Measurements from ENCODE around the gene ACTC1.

ACTC1 gene

DNA sequence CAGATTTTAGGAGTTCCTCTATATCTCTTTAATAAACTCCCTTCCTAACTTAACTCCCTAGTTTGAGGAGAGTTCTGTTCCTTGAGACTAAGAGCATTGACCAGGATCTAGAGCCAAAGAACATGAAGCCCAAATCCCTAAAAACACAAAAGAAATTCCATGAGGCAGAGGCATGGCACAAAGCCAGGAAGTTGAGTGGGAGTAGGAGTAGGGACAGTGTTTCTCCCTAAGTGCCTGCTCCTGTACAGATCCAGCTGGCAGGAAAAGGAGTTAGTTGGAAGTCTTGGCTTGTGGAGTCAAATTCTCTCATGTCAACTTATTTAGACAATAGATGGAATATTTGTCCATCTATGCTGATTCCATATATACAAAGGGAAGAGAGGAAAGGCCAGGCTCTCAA, 11.4 kb downstream of the ACTC1 start:
- H3K27me3 ChIP-seq (ENCODE audit: control insufficient read depth, insufficient read depth, low read length): no peaks in the 10 kb centered on the region
- H3K4me1 ChIP-seq (ENCODE audit: control insufficient read depth, insufficient read depth, low read length): no peaks in the 10 kb centered on the region
- no peak overlapping the region for H3K4me3 ChIP-seq (ENCODE audit: low read length)
- DNase-seq (ENCODE audit: low read depth, low spot score): no peak
- H3K36me3 ChIP-seq (ENCODE audit: control insufficient read depth, insufficient read depth, low read length): no peaks in the 10 kb centered on the region
- no peaks in the 10 kb centered on the region for H3K9me3 ChIP-seq (ENCODE audit: control insufficient read depth, insufficient read depth, low read length)
- H3K27ac ChIP-seq (ENCODE audit: low read length): no peak overlapping the region

DNA sequence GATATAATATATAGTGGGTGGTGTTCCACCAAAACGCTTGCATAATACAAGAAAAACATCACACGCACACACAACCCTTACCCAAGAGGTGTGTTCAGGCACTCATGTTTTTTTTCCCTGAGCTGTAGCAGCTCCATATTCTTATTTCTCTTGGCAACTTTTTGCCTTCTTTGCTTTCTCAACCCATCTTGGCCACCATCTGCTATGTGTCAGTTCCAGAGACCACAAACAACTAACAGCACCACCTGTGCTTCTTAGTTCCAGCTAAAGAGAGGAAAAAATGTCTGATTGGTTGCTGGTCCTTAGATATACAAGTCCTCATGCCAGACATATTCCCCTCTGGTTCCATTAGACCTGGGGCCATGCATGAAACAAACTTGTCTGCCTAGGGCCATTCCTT, 11.9 kb downstream of the ACTC1 start:
- Histone ChIP-seq H3K4me1 (ENCODE audit: control insufficient read depth, insufficient read depth, low read length) (no peaks in the 10 kb centered on the region), H3K36me3 (ENCODE audit: control insufficient read depth, insufficient read depth, low read length) (no peaks in the 10 kb centered on the region), H3K27ac (ENCODE audit: low read length) (no peak overlapping the region), H3K9me3 (ENCODE audit: control insufficient read depth, insufficient read depth, low read length) (no peaks in the 10 kb centered on the region), H3K27me3 (ENCODE audit: control insufficient read depth, insufficient read depth, low read length) (no peaks in the 10 kb centered on the region), H3K4me3 (ENCODE audit: low read length) (no peak overlapping the region)
- no peak for DNase-seq (ENCODE audit: low read depth, low spot score)
- WGBS (ENCODE audit: insufficient coverage, insufficient read length): no CpG with 5 or more reads among the region's 2 CpGs

DNA sequence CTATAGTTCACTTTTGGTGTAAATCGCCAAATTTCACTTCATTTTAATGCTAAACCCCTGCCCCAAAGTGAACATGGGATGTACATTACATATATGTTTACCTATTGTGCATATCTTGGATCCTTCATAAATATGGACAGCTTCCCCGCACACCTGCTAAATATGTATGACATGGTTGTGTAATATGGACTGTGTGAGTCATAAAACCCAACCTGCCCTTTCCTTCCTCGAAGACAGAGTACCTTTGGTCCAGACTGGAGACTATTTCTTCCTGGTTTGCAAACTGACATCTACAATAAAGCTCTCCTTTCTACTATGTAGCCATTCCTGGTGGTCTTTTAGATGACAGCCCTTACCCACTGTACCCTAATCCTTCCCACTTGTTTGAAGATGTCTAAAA, 12.4 kb downstream of the ACTC1 start:
- DNase-seq (ENCODE audit: low read depth, low spot score): no peak
- H3K36me3 ChIP-seq (ENCODE audit: control insufficient read depth, insufficient read depth, low read length): no peaks in the 10 kb centered on the region
- no CpG with 5 or more reads among the region's 3 CpGs for WGBS (ENCODE audit: insufficient coverage, insufficient read length)
- no peaks in the 10 kb centered on the region for H3K9me3 ChIP-seq (ENCODE audit: control insufficient read depth, insufficient read depth, low read length)
- no peaks in the 10 kb centered on the region for H3K4me1 ChIP-seq (ENCODE audit: control insufficient read depth, insufficient read depth, low read length)
- H3K27me3 ChIP-seq (ENCODE audit: control insufficient read depth, insufficient read depth, low read length): no peaks in the 10 kb centered on the region
- no peak overlapping the region for H3K27ac ChIP-seq (ENCODE audit: low read length)
- no peak overlapping the region for H3K4me3 ChIP-seq (ENCODE audit: low read length)

DNA sequence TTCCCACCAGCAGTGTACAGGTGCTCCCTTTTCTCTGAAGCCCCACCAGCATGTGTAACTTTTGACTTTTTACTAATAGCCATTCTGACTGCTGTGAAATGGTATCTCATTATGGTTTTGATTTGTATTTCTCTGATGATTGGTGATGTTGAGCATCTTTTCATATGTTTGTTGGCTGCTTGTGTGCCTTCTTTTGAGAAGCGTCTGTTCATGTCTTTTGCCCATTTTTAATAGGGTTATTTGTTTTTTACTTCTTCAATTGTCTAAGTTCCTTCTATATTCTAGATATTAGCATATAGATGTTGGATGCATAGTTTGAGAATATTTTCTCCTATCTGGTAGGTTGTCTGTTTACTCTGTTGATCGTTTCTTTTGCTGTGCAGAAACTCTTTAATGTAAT, 14.6 kb downstream of the ACTC1 start:
- no peaks in the 10 kb centered on the region for H3K27me3 ChIP-seq (ENCODE audit: control insufficient read depth, insufficient read depth, low read length)
- no peaks in the 10 kb centered on the region for H3K9me3 ChIP-seq (ENCODE audit: control insufficient read depth, insufficient read depth, low read length)
- no peaks in the 10 kb centered on the region for H3K4me1 ChIP-seq (ENCODE audit: control insufficient read depth, insufficient read depth, low read length)
- WGBS (ENCODE audit: insufficient coverage, insufficient read length): no CpG with 5 or more reads among the region's 2 CpGs
- no peak for DNase-seq (ENCODE audit: low read depth, low spot score)
- no peak overlapping the region for H3K27ac ChIP-seq (ENCODE audit: low read length)
- H3K4me3 ChIP-seq (ENCODE audit: low read length): no peak overlapping the region
- H3K36me3 ChIP-seq (ENCODE audit: control insufficient read depth, insufficient read depth, low read length): no peaks in the 10 kb centered on the region

DNA sequence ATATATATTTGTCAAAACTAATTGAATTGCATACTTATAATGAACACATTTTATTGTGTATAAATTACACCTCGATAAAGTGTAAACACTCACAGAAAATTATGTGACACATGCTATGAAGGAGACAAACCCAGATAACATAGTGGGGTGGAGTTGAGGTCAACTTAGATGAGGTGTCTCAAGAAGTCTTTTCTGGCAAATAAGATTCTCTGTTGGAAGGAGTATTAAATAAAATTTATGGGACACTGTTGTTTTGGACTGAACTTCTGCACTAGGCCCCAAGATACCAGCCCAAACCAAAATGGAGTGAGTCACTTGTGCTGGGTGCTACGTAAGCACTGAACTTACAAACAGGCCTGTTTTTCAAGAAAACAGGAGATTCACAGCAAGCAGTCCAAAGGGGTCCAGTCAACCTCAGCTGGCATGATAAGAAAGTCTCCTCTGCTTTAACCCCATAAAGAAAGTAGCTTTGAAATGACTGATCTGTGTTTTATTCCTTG, 18.7 kb downstream of the ACTC1 start:
- no CpG with 5 or more reads among the region's 2 CpGs for WGBS (ENCODE audit: insufficient coverage, insufficient read length)
- H3K4me3 ChIP-seq (ENCODE audit: low read length): no peak overlapping the region
- H3K27ac ChIP-seq (ENCODE audit: low read length): no peak overlapping the region
- no peaks in the 10 kb centered on the region for H3K9me3 ChIP-seq (ENCODE audit: control insufficient read depth, insufficient read depth, low read length)
- no peaks in the 10 kb centered on the region; the same call in 1 of the 2 replicates for H3K4me1 ChIP-seq (ENCODE audit: control insufficient read depth, insufficient read depth, low read length)
- H3K27me3 ChIP-seq (ENCODE audit: control insufficient read depth, insufficient read depth, low read length): no peaks in the 10 kb centered on the region
- no peak for DNase-seq (ENCODE audit: low read depth, low spot score)
- no peaks in the 10 kb centered on the region for H3K36me3 ChIP-seq (ENCODE audit: control insufficient read depth, insufficient read depth, low read length)

DNA sequence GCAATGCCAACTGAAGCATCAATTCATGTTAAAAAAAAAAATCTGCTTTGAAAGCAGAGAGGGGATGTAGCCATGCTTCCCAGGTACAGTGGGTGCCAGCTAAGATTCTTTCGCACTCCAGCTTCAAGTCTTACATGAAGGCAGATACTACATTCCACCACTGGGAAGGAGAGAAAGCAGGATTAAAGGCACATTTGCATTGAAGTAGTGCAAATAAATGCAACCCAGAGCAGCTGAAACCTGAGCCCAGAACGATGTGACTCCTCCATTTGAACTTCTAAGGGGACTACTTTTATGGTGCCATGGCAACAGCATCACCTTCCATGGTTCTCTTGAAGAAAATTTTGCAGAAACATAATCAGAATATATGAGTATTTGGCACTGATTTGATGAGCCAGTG, 21.4 kb downstream of the ACTC1 start:
- Histone ChIP-seq H3K4me3 (ENCODE audit: low read length) (no peak overlapping the region), H3K36me3 (ENCODE audit: control insufficient read depth, insufficient read depth, low read length) (no peaks in the 10 kb centered on the region), H3K27me3 (ENCODE audit: control insufficient read depth, insufficient read depth, low read length) (no peaks in the 10 kb centered on the region), H3K27ac (ENCODE audit: low read length) (no peak overlapping the region), H3K9me3 (ENCODE audit: control insufficient read depth, insufficient read depth, low read length) (no peaks in the 10 kb centered on the region), H3K4me1 (ENCODE audit: control insufficient read depth, insufficient read depth, low read length) (no peaks in the 10 kb centered on the region; the same call in 1 of the 2 replicates)
- DNase-seq (ENCODE audit: low read depth, low spot score): no peak
- WGBS (ENCODE audit: insufficient coverage, insufficient read length): no CpG with 5 or more reads among the region's 2 CpGs

DNA sequence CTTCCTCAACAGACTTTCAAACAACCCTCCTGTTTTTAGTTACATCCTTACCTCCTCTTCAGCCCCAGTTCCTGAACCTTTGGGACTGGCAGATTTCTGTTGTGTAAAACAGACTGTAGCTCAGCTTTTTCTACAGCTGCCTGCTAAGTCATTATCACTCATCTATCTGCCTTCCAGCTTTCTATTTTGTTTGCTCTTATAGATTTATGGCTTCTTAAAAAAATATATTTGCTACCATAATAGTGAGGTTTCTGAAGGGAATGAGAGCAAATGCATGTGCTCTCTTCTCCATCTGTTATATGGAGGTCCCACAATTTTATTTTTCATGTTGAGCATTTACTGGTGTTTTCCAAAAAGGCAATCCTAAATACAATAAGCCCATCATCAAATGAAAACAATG, 22.3 kb downstream of the ACTC1 start:
- Histone ChIP-seq H3K27ac (ENCODE audit: low read length) (no peak overlapping the region), H3K4me3 (ENCODE audit: low read length) (no peak overlapping the region), H3K27me3 (ENCODE audit: control insufficient read depth, insufficient read depth, low read length) (no peaks in the 10 kb centered on the region), H3K4me1 (ENCODE audit: control insufficient read depth, insufficient read depth, low read length) (no peaks in the 10 kb centered on the region; the same call in 1 of the 2 replicates), H3K9me3 (ENCODE audit: control insufficient read depth, insufficient read depth, low read length) (no peaks in the 10 kb centered on the region), H3K36me3 (ENCODE audit: control insufficient read depth, insufficient read depth, low read length) (no peaks in the 10 kb centered on the region)
- no peak for DNase-seq (ENCODE audit: low read depth, low spot score)

DNA sequence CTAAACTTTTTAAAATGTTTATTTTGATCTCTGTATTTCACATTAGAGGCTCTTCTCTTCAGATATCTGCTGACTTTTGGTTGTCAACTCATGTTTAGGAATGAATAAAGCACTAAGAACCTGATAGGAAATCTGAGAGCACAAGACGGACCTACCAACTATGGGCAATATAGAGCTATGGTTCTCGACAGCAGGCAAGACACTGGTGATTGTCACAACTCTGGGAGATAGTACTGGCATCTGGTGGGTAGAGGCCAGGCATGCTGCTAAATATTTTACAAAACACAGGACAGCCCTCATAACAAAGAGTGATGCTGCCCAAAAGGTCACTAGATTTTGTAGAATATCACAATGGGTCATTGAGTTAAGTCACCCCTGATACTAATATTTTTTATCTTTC, 23.0 kb downstream of the ACTC1 start:
- no CpG with 5 or more reads among the region's 2 CpGs for WGBS (ENCODE audit: insufficient coverage, insufficient read length)
- Histone ChIP-seq H3K9me3 (ENCODE audit: control insufficient read depth, insufficient read depth, low read length) (no peaks in the 10 kb centered on the region), H3K36me3 (ENCODE audit: control insufficient read depth, insufficient read depth, low read length) (no peaks in the 10 kb centered on the region), H3K4me3 (ENCODE audit: low read length) (no peak overlapping the region), H3K27me3 (ENCODE audit: control insufficient read depth, insufficient read depth, low read length) (no peaks in the 10 kb centered on the region), H3K27ac (ENCODE audit: low read length) (no peak overlapping the region), H3K4me1 (ENCODE audit: control insufficient read depth, insufficient read depth, low read length) (no peaks in the 10 kb centered on the region; the same call in 1 of the 2 replicates)
- no peak for DNase-seq (ENCODE audit: low read depth, low spot score)

DNA sequence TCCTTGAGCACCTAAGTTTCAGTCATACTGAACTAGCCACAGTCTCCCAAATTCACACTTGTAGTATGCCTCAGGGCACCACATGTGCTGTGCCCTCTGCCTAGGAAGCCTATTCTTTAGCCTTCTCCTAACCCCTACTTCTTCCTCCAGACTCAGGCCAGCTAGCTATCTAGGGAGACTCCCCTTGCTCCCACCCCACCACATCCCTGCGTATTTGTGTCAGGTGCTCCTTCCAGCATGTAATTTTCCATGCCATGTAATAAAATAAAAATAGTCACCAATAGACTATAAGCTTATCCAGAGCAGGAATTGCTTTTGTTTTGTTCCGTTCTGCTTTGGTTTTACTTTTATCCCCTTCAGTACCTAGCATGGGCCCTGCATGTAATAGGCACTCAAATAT, 25.6 kb downstream of the ACTC1 start:
- no peak for DNase-seq (ENCODE audit: low read depth, low spot score)
- WGBS (ENCODE audit: insufficient coverage, insufficient read length): no CpG with 5 or more reads among the region's 2 CpGs
- Histone ChIP-seq H3K4me1 (ENCODE audit: control insufficient read depth, insufficient read depth, low read length) (no peaks in the 10 kb centered on the region; the same call in 1 of the 2 replicates), H3K27ac (ENCODE audit: low read length) (no peak overlapping the region), H3K36me3 (ENCODE audit: control insufficient read depth, insufficient read depth, low read length) (no peaks in the 10 kb centered on the region), H3K4me3 (ENCODE audit: low read length) (no peak overlapping the region), H3K9me3 (ENCODE audit: control insufficient read depth, insufficient read depth, low read length) (no peaks in the 10 kb centered on the region; the same call in 1 of the 2 replicates), H3K27me3 (ENCODE audit: control insufficient read depth, insufficient read depth, low read length) (no peaks in the 10 kb centered on the region)

DNA sequence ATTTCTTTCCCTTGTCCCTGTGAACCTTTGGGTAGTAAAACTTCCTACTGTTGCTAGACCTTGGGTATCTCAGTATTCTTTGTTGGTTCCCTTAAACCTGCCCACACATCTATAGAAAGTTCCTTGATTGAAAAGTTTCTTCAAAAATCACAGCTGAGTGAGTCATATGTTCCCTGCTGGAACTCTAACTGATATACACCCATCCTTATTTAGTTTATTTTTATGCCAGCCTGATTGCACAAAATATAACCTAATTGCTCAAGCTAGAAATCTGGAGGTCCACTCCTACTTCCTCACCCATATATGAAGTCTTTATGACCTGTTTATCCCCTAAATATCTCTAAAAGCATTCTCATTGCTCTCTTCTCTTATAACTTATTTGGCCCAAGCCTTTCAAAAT, 26.8 kb downstream of the ACTC1 start:
- Histone ChIP-seq H3K4me3 (ENCODE audit: low read length) (no peak overlapping the region), H3K9me3 (ENCODE audit: control insufficient read depth, insufficient read depth, low read length) (no peaks in the 10 kb centered on the region; the same call in 1 of the 2 replicates), H3K36me3 (ENCODE audit: control insufficient read depth, insufficient read depth, low read length) (no peaks in the 10 kb centered on the region), H3K27me3 (ENCODE audit: control insufficient read depth, insufficient read depth, low read length) (no peaks in the 10 kb centered on the region), H3K4me1 (ENCODE audit: control insufficient read depth, insufficient read depth, low read length) (no peaks in the 10 kb centered on the region), H3K27ac (ENCODE audit: low read length) (no peak overlapping the region)
- DNase-seq (ENCODE audit: low read depth, low spot score): no peak

DNA sequence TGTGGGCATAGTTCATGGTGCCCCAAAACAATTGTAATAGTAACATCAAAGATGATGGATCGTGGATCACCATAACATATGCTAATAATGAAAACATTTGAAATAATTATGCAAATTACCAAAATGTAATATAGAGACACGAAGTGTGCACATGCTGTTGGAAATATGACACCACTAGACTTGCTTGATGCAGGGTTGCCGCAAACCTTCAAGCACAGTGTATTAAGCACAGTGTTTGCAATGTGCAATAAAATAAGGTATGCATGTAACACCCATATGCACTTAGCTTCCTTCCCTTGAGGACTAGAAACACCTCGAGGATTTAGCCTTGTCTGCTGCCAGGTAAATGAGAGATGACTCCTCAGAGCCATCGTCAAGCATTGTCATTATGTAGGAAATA, 29.6 kb downstream of the ACTC1 start:
- Histone ChIP-seq H3K9me3 (ENCODE audit: control insufficient read depth, insufficient read depth, low read length) (no peaks in the 10 kb centered on the region; the same call in 1 of the 2 replicates), H3K27me3 (ENCODE audit: control insufficient read depth, insufficient read depth, low read length) (no peaks in the 10 kb centered on the region), H3K4me3 (ENCODE audit: low read length) (no peak overlapping the region), H3K27ac (ENCODE audit: low read length) (no peak overlapping the region), H3K4me1 (ENCODE audit: control insufficient read depth, insufficient read depth, low read length) (no peaks in the 10 kb centered on the region), H3K36me3 (ENCODE audit: control insufficient read depth, insufficient read depth, low read length) (no peaks in the 10 kb centered on the region)
- no peak for DNase-seq (ENCODE audit: low read depth, low spot score)
- WGBS (ENCODE audit: insufficient coverage, insufficient read length): no CpG with 5 or more reads among the region's 5 CpGs
